HepG2 (cell line): Measurements from ENCODE around the gene DLAT. TPM values are rescaled to one million over a fixed set of nuclear protein-coding genes. Genes with fewer than 3 reads are reported as not detected.
"Not testable (repeated sequence)": the region's sequence is repeated elsewhere in the genome, so short reads cannot be mapped to it uniquely, and the experiment has no call there.

Experiments used
- ATAC-seq: fragments of 200-7000 bp; cut with Tn5 transposase; 3 replicates; pipeline ENCODE4 v1.9.1; 2020; ENCODE audit warnings: mild to moderate bottlenecking, moderate library complexity
- BruUV-seq: library from RNA; stranded (reverse); fragments of 400-500 nt; replicated peaks from 2 replicates; lab custom pipeline; 2021; lab: Mats Ljungman, UMichigan
- CTCF ChIA-PET: fragments of 300-600 bp; formaldehyde crosslinking; extraction: SDS; loops from one replicate; lab custom pipeline; 2021; ENCODE audit warnings: low total read pairs, inconsistent platforms, low intra/inter-chr PET ratio; lab: Yijun Ruan, JAX
- POLR2A ChIA-PET: fragments of 350-600 bp; sonication (Branson Sonifier 250); formaldehyde crosslinking; loops from one replicate; lab custom pipeline; 2020; ENCODE audit warnings: antibody characterized with exemption, inconsistent platforms; lab: Yijun Ruan, JAX
- DNase-seq: peaks from one replicate; pipeline ENCODE4 v3.0.0-alpha.2; 2015; ENCODE audit warnings: low spot score
- FAIRE-seq: peaks from 3 replicates; lab custom pipeline; 2011; peaks lifted over from hg19 to GRCh38; lab: Jason Lieb, UNC
- H2AFZ ChIP-seq: one replicate; pipeline ENCODE4 v1.6.1; 2011; ENCODE audit warnings: low read length, inconsistent platforms
- H3K27ac ChIP-seq: fragments of 300-600 bp; 3 replicates; pipeline ENCODE4 v1.8.0; 2011; ENCODE audit warnings: mixed run types, mild to moderate bottlenecking, mixed read lengths, low read length, inconsistent platforms; ENCODE audit not compliant: insufficient read depth; ENCODE audit errors: extremely low read length
- H3K27me3 ChIP-seq, 2 experiments: fragments of 200-600 bp in 1 of 2; 2 replicates in 1 of 2; 3 replicates in 1 of 2; pipeline versions ENCODE4 v1.6.0 to v1.8.0; 2011; ENCODE audit warnings: low read length in 2 of 2, mild to moderate bottlenecking in 2 of 2, moderate library complexity in 2 of 2, inconsistent platforms in 1 of 2; ENCODE audit not compliant: insufficient read depth in 2 of 2, control insufficient read depth in 1 of 2
- H3K36me3 ChIP-seq, 2 experiments: fragments of 200-600 bp in 1 of 2; replicated peaks in 1 of 2; 2 replicates in 1 of 2; 3 replicates in 1 of 2; pipeline versions ENCODE4 v1.5.1 to v1.8.0; 2011; ENCODE audit warnings: low read length in 2 of 2, inconsistent platforms in 1 of 2; ENCODE audit not compliant: insufficient read depth in 2 of 2, control insufficient read depth in 1 of 2
- H3K4me1 ChIP-seq: 2 replicates; pipeline ENCODE4 v1.5.1; 2012; ENCODE audit warnings: low read length, inconsistent platforms; ENCODE audit not compliant: insufficient read depth
- H3K4me2 ChIP-seq: 2 replicates; pipeline ENCODE4 v1.6.0; 2011; ENCODE audit warnings: low read depth, low read length, inconsistent platforms
- H3K4me3 ChIP-seq, 3 experiments: fragments of 200-600 bp in 1 of 3; sonication (generic), shearing (Covaris generic) in 1 of 3; replicated peaks in 1 of 3; 2 replicates each; pipeline ENCODE4 v1.5.1; 2011 to 2016; ENCODE audit warnings: low read length in 3 of 3, inconsistent platforms in 2 of 3, low read depth in 2 of 3, mild to moderate bottlenecking in 2 of 3, control low read depth in 1 of 3, mixed read lengths in 1 of 3; ENCODE audit not compliant: insufficient read depth in 1 of 3
- H3K79me2 ChIP-seq: one replicate; pipeline ENCODE4 v1.6.1; 2011; ENCODE audit warnings: low read length, inconsistent platforms; ENCODE audit not compliant: insufficient read depth
- H3K9ac ChIP-seq: 2 replicates; pipeline ENCODE4 v1.6.0; 2011; ENCODE audit warnings: mild to moderate bottlenecking, low read depth, low read length, inconsistent platforms; ENCODE audit not compliant: insufficient read depth
- H3K9me3 ChIP-seq: 2 replicates; pipeline ENCODE4 v1.5.1; 2012; ENCODE audit warnings: mild to moderate bottlenecking, low read length
- H4K20me1 ChIP-seq: 2 replicates; pipeline ENCODE4 v1.6.0; 2011; ENCODE audit warnings: inconsistent platforms, mild to moderate bottlenecking, low read length, moderate library complexity; ENCODE audit not compliant: insufficient read depth
- MTF1 ChIP-seq: sonication (generic); formaldehyde crosslinking; IDR thresholded peaks from 2 replicates; pipeline ENCODE4 v1.5.0; 2020; ENCODE audit warnings: missing genetic modification reagents
- NFRKB ChIP-seq: fragments of 450-650 bp; IDR thresholded peaks from 2 replicates; pipeline ENCODE4 v1.6.1; 2017
- NPAS2 ChIP-seq: sonication (generic); formaldehyde crosslinking; IDR thresholded peaks from 2 replicates; pipeline ENCODE4 v1.8.0; 2022; ENCODE audit warnings: mild to moderate bottlenecking, missing genetic modification reagents, borderline replicate concordance
- SAP130 ChIP-seq: IDR thresholded peaks from 2 replicates; pipeline ENCODE4 v1.6.1; 2016; ENCODE audit warnings: low read depth
- ZNF431 ChIP-seq: sonication (generic); formaldehyde crosslinking; IDR thresholded peaks from 2 replicates; pipeline ENCODE4 v1.9.0; 2022; ENCODE audit warnings: missing genetic modification reagents, low read depth, mild to moderate bottlenecking, borderline replicate concordance
- ZNF569 ChIP-seq: sonication (generic); formaldehyde crosslinking; IDR thresholded peaks from 2 replicates; pipeline ENCODE4 v1.5.0; 2020; ENCODE audit warnings: mild to moderate bottlenecking, missing genetic modification reagents, moderate library complexity, borderline replicate concordance
- ZNF768 ChIP-seq: sonication (generic); formaldehyde crosslinking; IDR thresholded peaks from 2 replicates; pipeline ENCODE4 v1.4.0; 2020; ENCODE audit warnings: missing genetic modification reagents
- ZNF776 ChIP-seq: sonication (generic); formaldehyde crosslinking; IDR thresholded peaks from 2 replicates; pipeline ENCODE4 v1.4.0; 2020; ENCODE audit warnings: mild to moderate bottlenecking, missing genetic modification reagents
- WGBS: methylation state at CpG from one replicate; pipeline ENCODE4 v1.1.6; 2017; ENCODE audit warnings: low lambda C conversion rate; 5-methylcytosine and 5-hydroxymethylcytosine counted together
- in situ Hi-C: cut with HindIII; loops from 2 replicates; pipeline ENCODE4 v1.10.0; 2017; ENCODE audit warnings: low pct_unique_long_range_greater_than_20kb; ENCODE audit not compliant: extremely low pct_ligation_motif_present
- intact Hi-C: fragments of 100-400 bp; cut with micrococcal nuclease; formaldehyde crosslinking; loops from one replicate; pipeline ENCODE4 v1.10.0; 2022; ENCODE audit not compliant: unreplicated experiment
- polyA plus RNA-seq, 8 experiments: library from polyadenylated mRNA; depleted of rRNA in 3 of 8; stranded (reverse) in 7 of 8; unstranded in 1 of 8; fragments of >200 nt; fragmentation: Illumina TruSeq in 4 of 8; extraction: Trizol in 4 of 8; gene quantifications; 2 replicates each; pipeline versions ENCODE4 v1.2.1 to v1.2.3, GENCODE V29; 2011 to 2016; ENCODE audit warnings: low read depth in 4 of 8, missing spikeins in 1 of 8, mixed read lengths in 1 of 8; ENCODE audit not compliant: insufficient read depth in 1 of 8
- total RNA-seq, 5 experiments: library from RNA; depleted of rRNA; stranded (reverse); fragments of >200 nt; fragmentation: Illumina TruSeq; extraction: Trizol; gene quantifications; 2 replicates each; pipeline ENCODE4 v1.2.3, GENCODE V29; 2016; ENCODE audit warnings: low read depth in 1 of 5
- TF ChIP-seq, protein P1 (sequence below), 2 experiments: sonication (generic) in 1 of 2; formaldehyde crosslinking in 1 of 2; IDR thresholded peaks; 2 replicates each; pipeline versions ENCODE4 v1.4.0 to v1.6.1; 2018 to 2020; ENCODE audit warnings: missing genetic modification reagents in 2 of 2, borderline replicate concordance in 1 of 2, low read depth in 1 of 2, mild to moderate bottlenecking in 1 of 2, missing biosample characterization in 1 of 2
- TF ChIP-seq, protein P2 (sequence below): sonication (generic); formaldehyde crosslinking; IDR thresholded peaks from 2 replicates; pipeline ENCODE4 v1.4.0; 2020; ENCODE audit warnings: missing genetic modification reagents; ENCODE audit errors: not compliant biosample characterization

Gene DLAT
- total and polyA plus RNA-seq, 2 of the 13 experiments (the other 11 are each of a cell fraction or from before 2014, with no cell fraction given) = 26.4 to 62.2 TPM

DNA sequence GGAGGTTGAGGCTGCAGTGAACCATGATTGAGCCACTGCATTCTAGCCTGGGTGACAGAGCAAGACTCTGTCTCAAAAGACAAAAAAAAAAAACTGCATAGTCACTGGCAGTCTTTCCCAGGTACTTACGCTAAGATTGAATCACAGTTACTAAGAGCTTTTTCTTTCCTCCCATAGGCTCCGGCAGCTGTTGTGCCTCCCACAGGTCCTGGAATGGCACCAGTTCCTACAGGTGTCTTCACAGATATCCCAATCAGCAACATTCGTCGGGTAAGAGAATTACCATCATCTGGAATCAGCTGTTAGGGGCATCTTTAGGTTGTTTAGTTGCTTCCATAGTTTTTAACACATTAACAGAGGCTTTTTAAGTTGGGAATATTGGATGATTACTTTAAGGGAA lies 19.8 kb downstream of the DLAT start:
- Histone ChIP-seq H3K4me3 (no peak overlapping the region), H3K4me1 (no peaks in the 10 kb centered on the region), H3K4me2 (no peak overlapping the region), H4K20me1 (no peaks in the 10 kb centered on the region), H3K27me3 (no peaks in the 10 kb centered on the region), H3K36me3 (peaks cover 7 to 60% of the 10 kb centered on the region in 2 experiments), H3K79me2 (peaks cover 4% of the 10 kb centered on the region), H2AFZ (no peak overlapping the region)
- in situ Hi-C loops = no loop called here
- no peak for ATAC-seq
- WGBS = 95% methylated on average over 4 of the region's 4 CpGs
- CTCF ChIA-PET = no interaction called here
- no TSS peak for BruUV-seq
- TF ChIP-seq ZNF776 (CRISPR knock-in tag) = no peak
- no peak for TF ChIP-seq NFRKB
- TF ChIP-seq, protein P1, sequence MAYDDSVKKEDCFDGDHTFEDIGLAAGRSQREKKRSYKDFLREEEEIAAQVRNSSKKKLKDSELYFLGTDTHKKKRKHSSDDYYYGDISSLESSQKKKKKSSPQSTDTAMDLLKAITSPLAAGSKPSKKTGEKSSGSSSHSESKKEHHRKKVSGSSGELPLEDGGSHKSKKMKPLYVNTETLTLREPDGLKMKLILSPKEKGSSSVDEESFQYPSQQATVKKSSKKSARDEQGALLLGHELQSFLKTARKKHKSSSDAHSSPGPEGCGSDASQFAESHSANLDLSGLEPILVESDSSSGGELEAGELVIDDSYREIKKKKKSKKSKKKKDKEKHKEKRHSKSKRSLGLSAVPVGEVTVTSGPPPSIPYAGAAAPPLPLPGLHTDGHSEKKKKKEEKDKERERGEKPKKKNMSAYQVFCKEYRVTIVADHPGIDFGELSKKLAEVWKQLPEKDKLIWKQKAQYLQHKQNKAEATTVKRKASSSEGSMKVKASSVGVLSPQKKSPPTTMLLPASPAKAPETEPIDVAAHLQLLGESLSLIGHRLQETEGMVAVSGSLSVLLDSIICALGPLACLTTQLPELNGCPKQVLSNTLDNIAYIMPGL (CRISPR knock-in tag; IDR thresholded peaks at IDR 0.05; ENCODE audit: borderline replicate concordance in 1 of 2, low read depth in 1 of 2) = no peak
- TF ChIP-seq MTF1 (CRISPR knock-in tag) = no peak
- TF ChIP-seq ZNF768 = no peak
- no peak for TF ChIP-seq SAP130
- TF ChIP-seq NPAS2 = no peak
- TF ChIP-seq, protein P2, sequence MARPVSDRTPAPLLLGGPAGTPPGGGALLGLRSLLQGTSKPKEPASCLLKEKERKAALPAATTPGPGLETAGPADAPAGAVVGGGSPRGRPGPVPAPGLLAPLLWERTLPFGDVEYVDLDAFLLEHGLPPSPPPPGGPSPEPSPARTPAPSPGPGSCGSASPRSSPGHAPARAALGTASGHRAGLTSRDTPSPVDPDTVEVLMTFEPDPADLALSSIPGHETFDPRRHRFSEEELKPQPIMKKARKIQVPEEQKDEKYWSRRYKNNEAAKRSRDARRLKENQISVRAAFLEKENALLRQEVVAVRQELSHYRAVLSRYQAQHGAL (CRISPR knock-in tag) = no peak
- no peak for TF ChIP-seq ZNF569 (CRISPR knock-in tag)
- TF ChIP-seq ZNF431 (CRISPR knock-in tag) = no peak
- TF ChIP-seq, all 625 proteins: peak for 0
- DNase-seq (no peak), FAIRE-seq (no peak)
- Histone ChIP-seq H3K9me3 (no peaks in the 10 kb centered on the region), H3K9ac (no peak overlapping the region), H3K27ac (no peak overlapping the region)
- intact Hi-C loops = no loop called here
- POLR2A ChIA-PET = no interaction called here

DNA sequence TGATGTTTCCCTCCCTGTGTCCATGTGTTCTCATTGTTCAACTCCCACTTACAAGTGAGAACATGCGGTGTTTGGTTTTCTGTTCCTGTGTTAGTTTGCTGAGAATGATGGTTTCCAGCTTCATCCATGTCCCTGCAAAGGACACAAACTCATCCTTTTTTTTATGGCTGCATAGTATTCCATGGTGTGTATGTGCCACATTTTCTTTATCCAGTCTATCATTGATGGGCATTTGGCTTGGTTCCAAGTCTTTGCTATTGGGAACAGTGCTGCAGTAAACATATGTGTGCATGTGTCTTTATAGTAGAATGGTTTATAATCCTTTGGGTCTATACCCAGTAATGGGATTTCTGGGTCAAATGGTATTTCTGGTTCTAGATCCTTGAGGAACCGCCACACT lies 21.4 kb downstream of the DLAT start:
- FAIRE-seq, H3K4me2 ChIP-seq, CTCF ChIA-PET, H3K4me3 ChIP-seq, ATAC-seq, H3K9me3 ChIP-seq, in situ Hi-C loops, H3K4me1 ChIP-seq, intact Hi-C loops, H2AFZ ChIP-seq, BruUV-seq, H3K79me2 ChIP-seq, H3K27me3 ChIP-seq, POLR2A ChIA-PET, H3K27ac ChIP-seq, H3K9ac ChIP-seq, H4K20me1 ChIP-seq, DNase-seq: not testable (repeated sequence)
- 94% methylated on average over 2 of the region's 2 CpGs for whole genome bisulfite sequencing
- peaks cover 5 to 63% of the 10 kb centered on the region in 2 experiments for H3K36me3 ChIP-seq

DNA sequence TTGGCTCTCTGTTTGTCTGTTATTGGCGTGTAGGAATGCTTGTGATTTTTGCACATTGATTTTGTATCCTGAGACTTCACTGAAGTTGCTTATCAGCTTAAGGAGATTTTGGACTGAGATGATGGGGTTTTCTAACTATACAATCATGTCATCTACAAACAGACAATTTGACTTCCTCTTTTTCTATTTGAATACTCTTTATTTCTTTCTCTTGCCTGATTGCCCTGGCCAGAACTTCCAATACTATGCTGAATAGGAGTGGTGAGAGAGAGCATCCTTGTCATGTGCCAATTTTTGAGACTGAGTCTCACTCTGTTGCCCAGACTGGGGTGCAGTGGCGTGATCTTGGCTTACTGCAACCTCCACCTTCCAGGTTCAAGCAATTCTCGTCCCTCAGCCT lies 23.0 kb downstream of the DLAT start:
- ATAC-seq, H2AFZ ChIP-seq, H3K4me1 ChIP-seq, H3K27ac ChIP-seq, H3K79me2 ChIP-seq, BruUV-seq, CTCF ChIA-PET, H3K9me3 ChIP-seq, POLR2A ChIA-PET, H3K4me2 ChIP-seq, H3K27me3 ChIP-seq, in situ Hi-C loops, intact Hi-C loops, FAIRE-seq, DNase-seq, H3K9ac ChIP-seq, H4K20me1 ChIP-seq, H3K4me3 ChIP-seq: not testable (repeated sequence)
- H3K36me3 ChIP-seq = peaks cover 5 to 62% of the 10 kb centered on the region in 2 experiments
- WGBS = 100% methylated on average over 3 of the region's 3 CpGs
